GM10266 (cell line): Measurements from ENCODE around the gene EPB41L4B.

ENCODE experiments used
- DNase-seq: peaks from one replicate; pipeline ENCODE4 v3.0.0; 2012; ENCODE audit errors: extremely low spot score
- TF ChIP-seq, protein P1 (sequence below): IDR thresholded peaks from 2 replicates; pipeline ENCODE4 v1.5.1; 2012; ENCODE audit warnings: mild to moderate bottlenecking, low read depth; ENCODE audit not compliant: control insufficient read depth, insufficient read depth; ENCODE audit errors: missing control alignments

The EPB41L4B gene

DNA sequence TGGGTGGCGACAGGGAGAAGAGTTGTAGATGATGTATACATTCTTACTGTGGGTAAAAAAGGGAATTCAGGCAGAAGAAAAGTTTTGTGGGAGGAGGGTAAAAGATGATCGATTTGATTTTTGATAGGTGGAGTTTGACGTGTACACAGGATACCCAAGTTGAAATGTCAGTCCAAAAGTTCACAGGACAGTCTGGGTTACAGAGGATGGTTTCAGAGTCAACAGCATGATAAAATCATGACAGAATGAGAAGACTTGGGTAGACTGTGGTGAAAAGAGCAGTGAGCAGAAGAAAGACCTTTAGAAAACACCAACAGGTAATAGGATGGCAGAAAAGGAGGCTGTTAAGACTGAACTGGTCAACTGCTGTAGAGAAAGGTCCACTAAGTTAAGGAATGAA, 81.6 kb downstream of the EPB41L4B start:
- TF ChIP-seq, protein P1, sequence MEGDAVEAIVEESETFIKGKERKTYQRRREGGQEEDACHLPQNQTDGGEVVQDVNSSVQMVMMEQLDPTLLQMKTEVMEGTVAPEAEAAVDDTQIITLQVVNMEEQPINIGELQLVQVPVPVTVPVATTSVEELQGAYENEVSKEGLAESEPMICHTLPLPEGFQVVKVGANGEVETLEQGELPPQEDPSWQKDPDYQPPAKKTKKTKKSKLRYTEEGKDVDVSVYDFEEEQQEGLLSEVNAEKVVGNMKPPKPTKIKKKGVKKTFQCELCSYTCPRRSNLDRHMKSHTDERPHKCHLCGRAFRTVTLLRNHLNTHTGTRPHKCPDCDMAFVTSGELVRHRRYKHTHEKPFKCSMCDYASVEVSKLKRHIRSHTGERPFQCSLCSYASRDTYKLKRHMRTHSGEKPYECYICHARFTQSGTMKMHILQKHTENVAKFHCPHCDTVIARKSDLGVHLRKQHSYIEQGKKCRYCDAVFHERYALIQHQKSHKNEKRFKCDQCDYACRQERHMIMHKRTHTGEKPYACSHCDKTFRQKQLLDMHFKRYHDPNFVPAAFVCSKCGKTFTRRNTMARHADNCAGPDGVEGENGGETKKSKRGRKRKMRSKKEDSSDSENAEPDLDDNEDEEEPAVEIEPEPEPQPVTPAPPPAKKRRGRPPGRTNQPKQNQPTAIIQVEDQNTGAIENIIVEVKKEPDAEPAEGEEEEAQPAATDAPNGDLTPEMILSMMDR = no peak
- DNase-seq = no peak

DNA sequence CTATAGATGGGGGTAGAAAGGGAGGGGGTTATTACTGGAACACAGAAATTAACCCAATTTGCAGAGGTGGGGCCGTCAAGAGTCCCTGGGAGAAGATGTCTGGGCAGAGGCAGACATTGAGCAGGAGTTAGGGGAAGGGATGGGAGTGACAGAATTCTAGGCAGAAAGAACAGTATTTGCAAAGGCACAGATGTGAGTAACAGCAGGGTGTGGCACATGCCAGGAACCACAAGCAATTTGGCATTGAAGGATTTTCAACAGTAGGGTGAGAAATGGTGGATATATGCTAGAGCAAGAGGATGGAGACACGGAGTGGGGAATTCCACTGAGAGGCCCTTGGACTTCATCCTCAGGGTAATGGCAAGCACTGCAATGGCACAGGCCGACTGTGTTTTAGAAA, 82.2 kb downstream of the EPB41L4B start:
- TF ChIP-seq, protein P1 = no peak
- no peak for DNase-seq

DNA sequence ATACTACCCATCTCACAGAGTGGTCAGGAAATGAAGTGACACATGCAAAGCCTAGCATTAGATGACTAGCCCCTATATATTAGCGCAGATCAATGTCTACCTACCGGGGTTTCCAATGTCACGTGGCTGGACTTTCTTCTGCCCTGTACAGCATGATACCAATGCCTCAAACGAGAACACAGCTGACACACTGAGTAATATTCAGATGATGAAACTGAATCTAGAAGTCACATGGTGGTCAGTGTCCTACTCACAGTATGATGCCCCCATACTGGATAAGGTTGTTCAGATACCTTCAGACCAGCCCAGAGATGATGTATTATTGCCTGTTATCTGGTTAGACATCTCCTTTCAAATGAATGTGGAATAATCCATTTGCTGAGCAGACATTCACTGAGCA, 82.7 kb downstream of the EPB41L4B start:
- DNase-seq = no peak
- TF ChIP-seq, protein P1 = no peak

DNA sequence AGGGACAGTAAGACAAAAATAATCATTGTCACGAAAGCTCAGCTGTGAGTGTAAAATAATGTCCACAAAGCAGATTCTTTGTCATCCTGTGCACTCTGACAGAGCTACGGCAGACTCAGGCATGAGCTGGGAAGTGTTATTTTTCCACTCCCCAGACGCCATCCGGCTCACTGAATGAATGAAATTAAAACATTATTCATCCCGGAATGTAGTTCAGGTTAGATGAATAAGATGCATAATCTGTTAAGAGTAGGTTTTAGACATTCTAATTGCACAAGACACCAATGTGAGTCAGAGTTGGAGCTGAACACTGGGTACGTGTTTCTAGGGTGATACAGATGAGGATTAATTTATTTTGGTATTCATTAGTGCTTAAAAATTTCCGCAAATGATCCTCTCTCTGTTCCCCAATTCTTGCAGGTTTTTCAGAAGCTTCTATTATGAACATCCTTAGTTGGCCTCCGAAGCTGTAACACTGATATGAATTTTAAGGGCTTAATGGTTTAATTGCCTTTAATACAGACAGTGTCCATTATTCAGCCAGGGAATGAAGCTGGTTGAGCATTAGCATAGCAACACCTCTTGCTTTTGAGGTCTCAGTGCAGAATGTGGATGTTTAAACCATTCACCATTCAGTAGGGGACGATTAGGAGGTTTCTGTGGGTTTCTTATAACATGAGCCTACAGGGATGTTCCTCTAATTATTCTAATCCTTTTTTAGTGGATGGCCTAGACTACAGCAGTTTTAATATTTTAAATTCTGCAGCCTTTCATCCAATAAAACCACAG, 88.2 kb downstream of the EPB41L4B start:
- TF ChIP-seq, protein P1 = no peak
- DNase-seq = no peak

DNA sequence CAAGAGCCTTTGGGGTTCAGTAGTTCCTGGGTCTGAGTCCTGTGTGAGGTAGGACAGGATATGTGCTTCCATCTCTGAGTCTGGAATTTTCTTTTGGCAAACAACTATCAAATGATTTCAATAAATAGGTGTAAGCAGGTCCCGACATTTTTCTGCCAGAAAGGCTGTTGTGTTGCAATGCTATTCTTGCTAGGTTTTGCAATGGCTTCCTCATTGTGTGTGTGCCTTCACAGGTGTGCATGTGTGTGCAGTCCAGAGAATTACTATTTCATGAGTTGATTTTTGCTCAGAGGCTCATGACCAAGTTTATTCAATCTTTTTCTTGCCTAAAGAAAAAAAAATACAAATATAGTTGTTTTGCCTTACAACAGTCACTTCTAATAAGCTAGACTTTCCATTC, 89.3 kb downstream of the EPB41L4B start:
- DNase-seq = no peak
- TF ChIP-seq, protein P1 = no peak

DNA sequence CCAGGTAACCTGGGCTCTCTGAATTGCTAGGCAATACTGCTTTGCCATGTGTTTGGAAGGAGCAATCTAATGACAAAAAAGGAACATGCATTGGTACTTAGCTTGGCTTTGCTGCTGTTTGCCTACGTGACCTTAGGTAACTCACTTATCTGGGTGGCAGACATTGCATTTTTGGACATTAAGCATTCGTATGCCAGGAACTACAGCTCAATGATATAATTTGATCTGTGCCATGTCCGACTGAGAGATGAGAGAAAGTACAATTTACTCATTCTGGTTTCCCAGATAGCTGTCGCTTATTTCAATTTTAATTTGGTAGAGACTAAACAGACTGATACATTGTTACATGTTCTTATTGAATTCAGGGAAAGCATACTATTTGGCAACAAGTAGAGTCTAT, 90.6 kb downstream of the EPB41L4B start:
- no peak for DNase-seq
- TF ChIP-seq, protein P1 = no peak

DNA sequence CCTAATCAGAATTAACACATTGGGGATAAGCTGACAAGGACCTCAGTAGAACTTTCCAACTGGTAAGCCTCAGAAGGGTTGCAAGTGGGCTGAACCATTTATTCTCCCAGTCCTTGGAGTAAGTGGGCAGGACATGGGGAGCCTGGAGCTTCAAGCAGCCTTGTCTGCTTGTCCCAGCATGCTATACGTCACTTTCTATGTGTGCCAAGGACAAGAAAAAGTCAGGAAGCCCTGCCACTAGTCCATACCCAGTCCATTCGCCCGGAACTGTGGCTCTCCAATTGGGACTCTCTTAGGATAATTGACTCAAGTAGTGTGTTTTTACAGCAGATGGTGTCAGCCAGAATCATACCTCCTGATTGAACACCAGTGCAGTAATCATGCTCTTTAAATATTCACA, 91.2 kb downstream of the EPB41L4B start:
- TF ChIP-seq, protein P1 = no peak
- no peak for DNase-seq
